ENCODE data around the gene SGPL1.

SGPL1 gene

GRCh38 chr10:70911386-70911785 lies 95.6 kb downstream of the SGPL1 start:
- no peak for TF ChIP-seq CEBPB (IDR thresholded peaks at IDR 0.05)
- no peak for TF ChIP-seq USF1 (IDR thresholded peaks at IDR 0.05)
- TF ChIP-seq TCF12 (IDR thresholded peaks at IDR 0.05; ENCODE audit: low read depth): no peak
- no peak for TF ChIP-seq MAX (IDR thresholded peaks at IDR 0.05)
- no peak for TF ChIP-seq YY1 (IDR thresholded peaks at IDR 0.05; ENCODE audit: low read depth)
- no peak for TF ChIP-seq CREB1 (IDR thresholded peaks at IDR 0.05; ENCODE audit: low read depth)
- no peak for TF ChIP-seq TEAD4 (IDR thresholded peaks at IDR 0.05)
- no peak for TF ChIP-seq TAF1 (IDR thresholded peaks at IDR 0.05; ENCODE audit: low read depth)
- no peak for TF ChIP-seq EGR1 (IDR thresholded peaks at IDR 0.05)

DNA sequence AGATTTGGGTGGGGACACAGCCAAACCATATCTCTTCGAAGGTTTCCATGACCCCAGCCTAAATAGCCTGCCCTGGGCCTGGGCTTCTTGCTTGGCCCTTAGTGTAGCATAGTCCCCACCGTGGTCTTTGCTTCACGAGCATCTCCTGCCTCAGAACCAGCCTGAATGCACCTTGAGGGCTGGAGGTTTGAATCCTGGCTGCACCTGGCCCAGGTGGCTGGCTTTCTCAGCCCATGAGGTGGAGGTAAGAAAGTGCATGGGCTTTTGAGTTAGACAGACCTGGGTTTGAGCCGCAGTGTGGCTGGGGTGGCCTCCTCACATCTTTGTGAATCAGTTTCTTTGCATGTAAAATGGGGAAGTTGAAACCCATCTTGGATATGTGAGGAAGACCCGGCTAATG lies 96.8 kb downstream of the SGPL1 start:
- TF ChIP-seq FOXM1 (IDR thresholded peaks at IDR 0.05; ENCODE audit: borderline replicate concordance, low read depth) (no peak), TEAD4 (IDR thresholded peaks at IDR 0.05) (no peak), TAF1 (IDR thresholded peaks at IDR 0.05; ENCODE audit: low read depth) (no peak), EP300 (IDR thresholded peaks at IDR 0.05; ENCODE audit: borderline replicate concordance) (no peak)
- TF ChIP-seq, protein P1, sequence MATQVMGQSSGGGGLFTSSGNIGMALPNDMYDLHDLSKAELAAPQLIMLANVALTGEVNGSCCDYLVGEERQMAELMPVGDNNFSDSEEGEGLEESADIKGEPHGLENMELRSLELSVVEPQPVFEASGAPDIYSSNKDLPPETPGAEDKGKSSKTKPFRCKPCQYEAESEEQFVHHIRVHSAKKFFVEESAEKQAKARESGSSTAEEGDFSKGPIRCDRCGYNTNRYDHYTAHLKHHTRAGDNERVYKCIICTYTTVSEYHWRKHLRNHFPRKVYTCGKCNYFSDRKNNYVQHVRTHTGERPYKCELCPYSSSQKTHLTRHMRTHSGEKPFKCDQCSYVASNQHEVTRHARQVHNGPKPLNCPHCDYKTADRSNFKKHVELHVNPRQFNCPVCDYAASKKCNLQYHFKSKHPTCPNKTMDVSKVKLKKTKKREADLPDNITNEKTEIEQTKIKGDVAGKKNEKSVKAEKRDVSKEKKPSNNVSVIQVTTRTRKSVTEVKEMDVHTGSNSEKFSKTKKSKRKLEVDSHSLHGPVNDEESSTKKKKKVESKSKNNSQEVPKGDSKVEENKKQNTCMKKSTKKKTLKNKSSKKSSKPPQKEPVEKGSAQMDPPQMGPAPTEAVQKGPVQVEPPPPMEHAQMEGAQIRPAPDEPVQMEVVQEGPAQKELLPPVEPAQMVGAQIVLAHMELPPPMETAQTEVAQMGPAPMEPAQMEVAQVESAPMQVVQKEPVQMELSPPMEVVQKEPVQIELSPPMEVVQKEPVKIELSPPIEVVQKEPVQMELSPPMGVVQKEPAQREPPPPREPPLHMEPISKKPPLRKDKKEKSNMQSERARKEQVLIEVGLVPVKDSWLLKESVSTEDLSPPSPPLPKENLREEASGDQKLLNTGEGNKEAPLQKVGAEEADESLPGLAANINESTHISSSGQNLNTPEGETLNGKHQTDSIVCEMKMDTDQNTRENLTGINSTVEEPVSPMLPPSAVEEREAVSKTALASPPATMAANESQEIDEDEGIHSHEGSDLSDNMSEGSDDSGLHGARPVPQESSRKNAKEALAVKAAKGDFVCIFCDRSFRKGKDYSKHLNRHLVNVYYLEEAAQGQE (IDR thresholded peaks at IDR 0.05; ENCODE audit: low read depth): no peak

GRCh38 chr10:70913191-70913892 lies 97.6 kb downstream of the SGPL1 start:
- TF ChIP-seq CREB1 (IDR thresholded peaks at IDR 0.05; ENCODE audit: low read depth) (no peak), FOXM1 (IDR thresholded peaks at IDR 0.05; ENCODE audit: borderline replicate concordance, low read depth) (no peak), ZBTB7A (IDR thresholded peaks at IDR 0.05; ENCODE audit: low read depth) (no peak), CEBPB (IDR thresholded peaks at IDR 0.05) (no peak), USF1 (IDR thresholded peaks at IDR 0.05) (no peak), TCF12 (IDR thresholded peaks at IDR 0.05; ENCODE audit: low read depth) (no peak), RAD21 (IDR thresholded peaks at IDR 0.05; ENCODE audit: low read depth) (no peak), TEAD4 (IDR thresholded peaks at IDR 0.05) (no peak)
- TF ChIP-seq, protein P1 (IDR thresholded peaks at IDR 0.05; ENCODE audit: low read depth): no peak

DNA sequence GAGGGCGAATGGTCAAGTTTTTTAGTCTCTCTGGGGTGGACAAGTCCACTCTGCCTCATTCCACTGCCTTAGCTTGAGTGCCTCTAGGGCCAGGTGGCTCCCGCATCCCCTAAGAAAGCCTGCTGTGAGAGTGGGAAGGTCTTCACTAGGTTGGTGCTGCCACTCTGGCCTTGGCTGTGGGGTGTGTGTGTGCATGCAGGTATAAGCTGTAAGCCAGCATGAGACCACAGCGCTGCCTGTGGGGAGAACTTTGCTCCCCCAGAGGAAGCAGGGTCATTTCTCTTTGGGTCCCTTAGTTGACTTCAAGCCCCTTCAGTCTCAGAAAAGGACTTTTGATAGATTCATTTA lies 98.1 kb downstream of the SGPL1 start:
- TF ChIP-seq TAF1 (IDR thresholded peaks at IDR 0.05; ENCODE audit: low read depth): no peak
- TF ChIP-seq RAD21 (IDR thresholded peaks at IDR 0.05; ENCODE audit: low read depth): no peak
- TF ChIP-seq EGR1 (IDR thresholded peaks at IDR 0.05): no peak
- TF ChIP-seq NFIC (IDR thresholded peaks at IDR 0.05): no peak
- TF ChIP-seq ZBTB7A (IDR thresholded peaks at IDR 0.05; ENCODE audit: low read depth): no peak
- TF ChIP-seq CREB1 (IDR thresholded peaks at IDR 0.05; ENCODE audit: low read depth): no peak
- TF ChIP-seq, protein P1 (IDR thresholded peaks at IDR 0.05; ENCODE audit: low read depth): no peak
- no peak for TF ChIP-seq TEAD4 (IDR thresholded peaks at IDR 0.05)
- no peak for TF ChIP-seq CEBPB (IDR thresholded peaks at IDR 0.05)
- no peak for TF ChIP-seq TCF12 (IDR thresholded peaks at IDR 0.05; ENCODE audit: low read depth)
- TF ChIP-seq USF1 (IDR thresholded peaks at IDR 0.05): no peak
- TF ChIP-seq FOXM1 (IDR thresholded peaks at IDR 0.05; ENCODE audit: borderline replicate concordance, low read depth): no peak
- TF ChIP-seq YY1 (IDR thresholded peaks at IDR 0.05; ENCODE audit: low read depth): no peak
- TF ChIP-seq MAX (IDR thresholded peaks at IDR 0.05): no peak
- no peak for TF ChIP-seq EP300 (IDR thresholded peaks at IDR 0.05; ENCODE audit: borderline replicate concordance)

All from Ishikawa (cell line).